Parathyroid adenoma (tissue), 2 donors: ENCODE data around the gene OR5K2.

ENCODE experiments used
- H2AFZ ChIP-seq: fragments of 300-600 bp; sonication (generic); one replicate; pipeline ENCODE4 v1.7.0; 2017; ENCODE audit warnings: antibody characterized with exemption, mild to moderate bottlenecking
- H3K27ac ChIP-seq: fragments of 300-600 bp; sonication (generic); one replicate; pipeline ENCODE4 v1.7.0; 2017
- H3K27me3 ChIP-seq: fragments of 300-600 bp; sonication (generic); one replicate; pipeline ENCODE4 v1.7.0; 2017; ENCODE audit warnings: low read length; ENCODE audit not compliant: control insufficient read depth, insufficient read depth
- H3K36me3 ChIP-seq: fragments of 300-600 bp; sonication (generic); one replicate; pipeline ENCODE4 v1.7.0; 2017; ENCODE audit warnings: low read length; ENCODE audit not compliant: control insufficient read depth, insufficient read depth
- H3K4me1 ChIP-seq: fragments of 300-600 bp; sonication (generic); one replicate; pipeline ENCODE4 v1.7.0; 2017; ENCODE audit warnings: control low read depth
- H3K4me2 ChIP-seq: fragments of 300-600 bp; sonication (generic); one replicate; pipeline ENCODE4 v1.7.0; 2017; ENCODE audit warnings: low read length
- H3K4me3 ChIP-seq: fragments of 300-600 bp; sonication (generic); one replicate; pipeline ENCODE4 v1.7.0; 2017; ENCODE audit warnings: low read depth, low read length
- H3K79me2 ChIP-seq: fragments of 300-600 bp; sonication (generic); one replicate; pipeline ENCODE4 v1.7.0; 2017; ENCODE audit warnings: control low read depth
- H3K9ac ChIP-seq: fragments of 300-600 bp; sonication (generic); one replicate; pipeline ENCODE4 v1.7.0; 2017; ENCODE audit warnings: mild to moderate bottlenecking
- H3K9me3 ChIP-seq: fragments of 300-600 bp; sonication (generic); one replicate; pipeline ENCODE4 v1.7.0; 2017; ENCODE audit warnings: low read length; ENCODE audit not compliant: control insufficient read depth
- TF ChIP-seq, protein P1 (sequence below): fragments of 300-600 bp; sonication (generic); IDR thresholded peaks from one replicate; pipeline ENCODE4 v1.7.0; 2017; ENCODE audit warnings: antibody characterized with exemption, mild to moderate bottlenecking
- donor health status: primary hyperparathyroidism.

The OR5K2 gene

DNA sequence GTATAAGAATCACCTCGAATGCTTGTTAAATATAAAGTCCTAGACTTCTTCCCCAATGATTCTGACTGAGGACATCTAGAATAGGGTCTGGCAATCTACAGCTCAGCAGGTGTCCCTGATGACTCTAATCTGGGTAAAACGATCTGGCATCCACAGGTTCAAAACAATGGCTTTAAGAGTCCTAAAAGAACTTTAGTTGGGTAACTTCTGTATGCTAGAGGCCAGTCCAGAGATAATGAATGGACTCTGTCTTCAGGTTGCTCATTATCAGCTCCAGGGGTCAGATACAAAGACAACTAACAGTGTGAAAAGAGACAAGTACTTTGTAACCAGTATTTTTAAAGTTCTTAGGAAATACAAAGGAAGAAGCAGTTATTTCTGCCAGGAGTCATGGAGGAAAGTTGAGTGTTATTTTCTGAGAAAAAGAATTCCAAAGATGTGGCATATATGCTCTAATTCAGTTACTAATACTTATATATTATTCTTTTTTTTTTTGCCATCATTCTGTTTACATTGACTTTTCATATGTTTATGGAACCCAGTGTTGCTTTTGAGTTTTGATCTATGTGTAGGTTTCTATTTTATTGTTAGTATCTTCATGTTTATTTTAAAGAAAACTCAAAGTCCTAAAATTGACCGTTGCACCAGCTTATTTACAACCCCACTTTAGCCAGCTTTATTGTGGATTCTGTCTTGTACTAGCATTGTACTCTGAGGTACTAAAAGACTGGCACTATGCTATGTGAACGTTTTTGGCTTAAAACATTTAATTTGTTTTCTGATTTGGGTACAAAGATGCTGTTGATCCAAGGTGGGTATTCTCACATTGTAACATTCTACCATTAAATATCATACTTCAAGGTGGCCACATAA lies 31.2 kb downstream of the OR5K2 start:
- Histone ChIP-seq H3K9ac (no peak overlapping the region), H2AFZ (no peak overlapping the region), H3K9me3 (no peaks in the 10 kb centered on the region), H3K27me3 (no peaks in the 10 kb centered on the region), H3K79me2 (no peaks in the 10 kb centered on the region), H3K36me3 (no peaks in the 10 kb centered on the region), H3K27ac (no peak overlapping the region), H3K4me2 (no peak overlapping the region), H3K4me3 (no peak overlapping the region), H3K4me1 (no peaks in the 10 kb centered on the region)
- TF ChIP-seq, protein P1, sequence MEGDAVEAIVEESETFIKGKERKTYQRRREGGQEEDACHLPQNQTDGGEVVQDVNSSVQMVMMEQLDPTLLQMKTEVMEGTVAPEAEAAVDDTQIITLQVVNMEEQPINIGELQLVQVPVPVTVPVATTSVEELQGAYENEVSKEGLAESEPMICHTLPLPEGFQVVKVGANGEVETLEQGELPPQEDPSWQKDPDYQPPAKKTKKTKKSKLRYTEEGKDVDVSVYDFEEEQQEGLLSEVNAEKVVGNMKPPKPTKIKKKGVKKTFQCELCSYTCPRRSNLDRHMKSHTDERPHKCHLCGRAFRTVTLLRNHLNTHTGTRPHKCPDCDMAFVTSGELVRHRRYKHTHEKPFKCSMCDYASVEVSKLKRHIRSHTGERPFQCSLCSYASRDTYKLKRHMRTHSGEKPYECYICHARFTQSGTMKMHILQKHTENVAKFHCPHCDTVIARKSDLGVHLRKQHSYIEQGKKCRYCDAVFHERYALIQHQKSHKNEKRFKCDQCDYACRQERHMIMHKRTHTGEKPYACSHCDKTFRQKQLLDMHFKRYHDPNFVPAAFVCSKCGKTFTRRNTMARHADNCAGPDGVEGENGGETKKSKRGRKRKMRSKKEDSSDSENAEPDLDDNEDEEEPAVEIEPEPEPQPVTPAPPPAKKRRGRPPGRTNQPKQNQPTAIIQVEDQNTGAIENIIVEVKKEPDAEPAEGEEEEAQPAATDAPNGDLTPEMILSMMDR: no peak

DNA sequence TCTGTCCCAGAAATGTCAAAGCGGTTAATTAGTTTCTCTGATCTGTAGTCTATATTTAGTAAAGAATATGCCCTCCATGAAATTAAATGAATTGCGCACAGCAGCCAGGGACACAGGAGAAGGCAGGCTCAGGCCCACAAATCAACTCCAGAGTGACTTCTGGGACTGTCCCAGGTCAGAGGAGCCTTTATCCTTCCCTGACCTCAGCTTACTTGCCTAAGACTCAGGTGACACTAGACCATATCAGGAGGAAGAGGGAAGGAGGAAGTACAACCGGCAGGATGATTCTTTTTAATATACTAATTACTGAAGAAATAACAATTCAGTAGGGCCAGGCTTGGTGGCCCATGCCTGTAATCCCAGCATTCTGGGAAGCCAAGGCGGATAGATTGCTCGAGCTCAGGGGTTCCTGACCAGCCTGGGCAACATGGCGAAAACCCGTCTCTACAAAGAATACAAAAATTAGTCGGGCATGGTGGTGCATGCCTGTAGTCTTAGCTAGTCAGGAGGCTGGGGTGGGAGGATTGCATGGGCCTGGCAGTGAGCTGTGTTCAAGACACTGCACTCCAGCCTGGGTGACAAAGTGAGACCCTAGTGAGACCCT lies 32.5 kb downstream of the OR5K2 start:
- no peaks in the 10 kb centered on the region for H3K9me3 ChIP-seq
- no peaks in the 10 kb centered on the region for H3K27me3 ChIP-seq
- H3K4me1 ChIP-seq: no peaks in the 10 kb centered on the region
- no peaks in the 10 kb centered on the region for H3K79me2 ChIP-seq
- no peak overlapping the region for H3K4me3 ChIP-seq
- H3K27ac ChIP-seq: no peak overlapping the region
- TF ChIP-seq, protein P1: no peak
- no peak overlapping the region for H3K9ac ChIP-seq
- H3K36me3 ChIP-seq: no peaks in the 10 kb centered on the region
- no peak overlapping the region for H2AFZ ChIP-seq
- H3K4me2 ChIP-seq: no peak overlapping the region

DNA sequence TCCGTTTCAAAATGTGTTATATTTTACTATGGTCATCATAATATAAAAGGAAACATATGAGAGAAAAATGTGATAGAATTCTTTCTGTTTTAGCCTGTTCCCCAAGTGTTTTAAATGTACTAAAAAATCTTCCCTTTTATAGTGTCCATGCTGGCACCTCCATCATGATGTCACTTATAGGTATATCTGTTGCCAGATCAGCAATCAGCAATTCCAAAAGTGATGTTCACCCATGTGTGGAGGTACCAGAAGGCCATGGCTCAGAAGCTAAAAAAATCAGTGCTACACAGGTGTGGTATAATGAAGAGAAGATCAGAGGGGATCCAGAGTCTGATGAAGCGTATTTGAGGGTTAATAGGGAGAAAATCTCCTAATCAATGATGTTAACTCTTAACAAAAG lies 33.2 kb downstream of the OR5K2 start:
- H3K27ac ChIP-seq: no peak overlapping the region
- no peaks in the 10 kb centered on the region for H3K9me3 ChIP-seq
- no peak overlapping the region for H2AFZ ChIP-seq
- TF ChIP-seq, protein P1: no peak
- no peaks in the 10 kb centered on the region for H3K4me1 ChIP-seq
- no peaks in the 10 kb centered on the region for H3K27me3 ChIP-seq
- H3K4me2 ChIP-seq: no peak overlapping the region
- H3K36me3 ChIP-seq: no peaks in the 10 kb centered on the region
- no peak overlapping the region for H3K9ac ChIP-seq
- no peaks in the 10 kb centered on the region for H3K79me2 ChIP-seq
- H3K4me3 ChIP-seq: no peak overlapping the region

DNA sequence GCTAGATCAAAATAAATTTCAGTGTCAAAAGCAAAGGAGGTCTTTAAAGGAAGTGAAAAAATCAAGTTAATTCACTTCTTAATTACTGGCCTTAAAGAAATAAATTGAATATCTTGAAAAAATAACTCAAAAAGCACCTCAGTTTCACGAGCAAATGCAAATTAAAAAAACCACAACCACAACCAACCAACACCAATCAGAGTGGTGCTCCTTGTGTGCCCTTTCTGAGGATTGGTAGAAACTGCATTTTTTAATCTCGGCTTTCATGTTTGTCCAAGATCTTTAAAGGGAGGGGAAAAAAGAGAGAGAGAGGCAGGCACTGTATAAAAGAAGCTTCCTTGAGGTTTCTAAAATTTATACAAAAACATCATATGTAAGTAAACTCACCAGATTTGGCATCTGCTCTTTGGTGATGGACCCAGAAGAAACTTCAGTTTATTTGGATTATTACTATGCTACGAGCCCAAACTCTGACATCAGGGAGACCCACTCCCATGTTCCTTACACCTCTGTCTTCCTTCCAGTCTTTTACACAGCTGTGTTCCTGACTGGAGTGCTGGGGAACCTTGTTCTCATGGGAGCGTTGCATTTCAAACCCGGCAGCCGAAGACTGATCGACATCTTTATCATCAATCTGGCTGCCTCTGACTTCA lies 34.3 kb downstream of the OR5K2 start, which contains the start of gene GPR15:
GPR15 (plus strand) TSS at position 357 of the 653 bp plus-strand sequence; CDS start at position 413, 56 bp downstream.
- H3K27me3 ChIP-seq: no peaks in the 10 kb centered on the region
- no peak within 1 kb of the TSS for H3K9ac ChIP-seq
- no peaks in the 10 kb centered on the region for H3K4me1 ChIP-seq
- TF ChIP-seq, protein P1: no peak
- no peaks in the 10 kb centered on the region for H3K79me2 ChIP-seq
- H3K27ac ChIP-seq: no peak within 1 kb of the TSS
- H2AFZ ChIP-seq: no peak within 1 kb of the TSS
- no peaks in the 10 kb centered on the region for H3K9me3 ChIP-seq
- H3K4me2 ChIP-seq: no peak within 1 kb of the TSS
- H3K36me3 ChIP-seq: no peaks in the 10 kb centered on the region
- H3K4me3 ChIP-seq: no peak within 1 kb of the TSS
